HG02870 (cell line): ENCODE data around the gene PJVK.
"Not testable (repeated sequence)": the region's sequence is repeated elsewhere in the genome, so short reads cannot be mapped to it uniquely, and the experiment has no call there.

Experiments
- ATAC-seq: cut with Tn5 transposase; IDR thresholded peaks from one replicate; pipeline ENCODE4 v1.9.1; 2021; ENCODE audit warnings: mild to moderate bottlenecking, moderate library complexity; ENCODE audit not compliant: unreplicated experiment

PJVK gene

DNA sequence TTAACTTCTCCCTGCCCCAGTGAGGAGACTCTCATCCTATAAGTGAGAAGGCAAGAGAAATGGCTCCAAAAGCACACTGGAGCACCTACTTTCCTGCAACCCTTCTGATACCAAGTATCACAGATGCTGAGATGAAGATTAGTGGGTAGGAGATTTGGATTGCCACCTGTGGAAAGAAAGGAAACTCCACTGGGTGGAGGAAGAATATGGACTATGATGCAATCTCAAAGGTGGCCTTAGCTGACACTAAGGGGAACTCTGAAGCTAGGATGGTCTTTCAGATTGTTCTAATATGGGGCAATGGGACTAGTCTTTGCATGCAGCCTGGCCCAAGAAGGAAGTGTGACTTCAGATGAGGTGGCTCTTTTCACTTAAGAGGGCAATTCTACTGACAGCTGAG lies 21.8 kb upstream of the PJVK start:
- ATAC-seq: no peak

DNA sequence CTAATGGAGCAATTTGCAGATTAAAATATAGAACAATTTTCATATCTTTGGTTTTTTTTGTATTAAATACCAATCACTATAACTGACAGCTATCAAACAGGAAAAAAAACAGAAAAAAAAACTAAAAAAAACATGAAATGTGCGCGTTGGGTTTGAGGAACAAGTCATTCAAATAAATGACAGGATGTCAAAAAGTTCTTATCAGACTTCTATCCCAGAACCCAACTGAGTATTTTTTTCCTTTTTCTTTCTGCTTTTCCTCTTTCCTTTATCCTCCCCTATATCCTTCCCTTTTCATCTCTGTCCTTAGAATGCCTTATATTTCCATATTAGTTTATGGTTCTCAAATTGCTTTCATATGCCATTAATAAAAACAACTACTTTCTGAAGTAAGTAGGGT lies 14.5 kb upstream of the PJVK start:
- ATAC-seq: no peak

DNA sequence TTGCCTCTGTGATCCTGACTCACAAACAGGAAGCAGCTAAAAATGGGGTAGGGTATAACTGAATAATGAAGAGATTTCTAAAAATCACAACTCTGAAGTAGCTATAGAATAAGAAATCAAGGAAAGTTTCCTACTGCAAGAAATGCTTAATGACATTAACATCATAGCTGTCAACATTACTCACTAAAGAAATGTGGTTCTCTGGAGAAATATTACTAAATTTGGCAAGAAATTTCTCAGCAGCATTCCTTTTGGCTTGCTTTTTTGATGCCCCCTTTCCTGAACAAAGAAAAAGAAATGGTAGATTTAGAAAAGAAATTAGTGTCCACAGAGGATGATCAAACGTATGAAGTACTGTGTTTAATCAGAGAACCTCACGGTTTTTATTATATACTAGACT lies 9.8 kb upstream of the PJVK start:
- ATAC-seq: no peak

DNA sequence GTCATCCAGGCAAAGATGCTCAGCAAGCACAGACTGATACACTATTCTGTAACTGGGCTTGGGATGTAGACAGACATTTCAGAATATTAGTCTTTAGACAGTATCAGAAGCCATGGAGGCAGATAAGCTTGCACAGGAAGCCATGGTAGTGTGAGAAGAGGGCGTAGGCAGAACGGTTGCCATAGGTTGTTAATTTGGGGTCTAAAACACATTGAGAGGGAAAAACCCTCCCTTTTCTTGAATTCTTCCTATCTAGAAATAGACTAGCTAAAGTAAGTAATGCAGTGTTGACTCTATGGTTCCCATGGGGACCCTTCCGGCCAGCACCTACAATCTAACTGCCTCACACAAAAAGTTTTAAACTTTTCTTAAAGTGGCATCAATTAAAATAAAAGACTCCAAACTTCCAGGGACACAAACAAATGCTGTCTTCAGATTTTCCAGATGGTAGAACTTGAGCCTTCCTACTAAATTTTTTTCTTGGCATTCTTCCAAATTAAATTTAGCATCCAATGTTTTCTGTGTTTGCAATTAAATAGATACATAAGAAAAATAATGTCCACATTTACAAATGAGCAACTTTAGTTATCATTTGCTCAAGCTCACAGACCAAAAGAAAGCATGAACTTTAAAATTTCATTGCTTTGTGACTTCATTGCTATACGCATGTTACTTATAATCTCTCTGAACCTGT lies 2.1 kb upstream of the PJVK start:
- ATAC-seq: no peak

DNA sequence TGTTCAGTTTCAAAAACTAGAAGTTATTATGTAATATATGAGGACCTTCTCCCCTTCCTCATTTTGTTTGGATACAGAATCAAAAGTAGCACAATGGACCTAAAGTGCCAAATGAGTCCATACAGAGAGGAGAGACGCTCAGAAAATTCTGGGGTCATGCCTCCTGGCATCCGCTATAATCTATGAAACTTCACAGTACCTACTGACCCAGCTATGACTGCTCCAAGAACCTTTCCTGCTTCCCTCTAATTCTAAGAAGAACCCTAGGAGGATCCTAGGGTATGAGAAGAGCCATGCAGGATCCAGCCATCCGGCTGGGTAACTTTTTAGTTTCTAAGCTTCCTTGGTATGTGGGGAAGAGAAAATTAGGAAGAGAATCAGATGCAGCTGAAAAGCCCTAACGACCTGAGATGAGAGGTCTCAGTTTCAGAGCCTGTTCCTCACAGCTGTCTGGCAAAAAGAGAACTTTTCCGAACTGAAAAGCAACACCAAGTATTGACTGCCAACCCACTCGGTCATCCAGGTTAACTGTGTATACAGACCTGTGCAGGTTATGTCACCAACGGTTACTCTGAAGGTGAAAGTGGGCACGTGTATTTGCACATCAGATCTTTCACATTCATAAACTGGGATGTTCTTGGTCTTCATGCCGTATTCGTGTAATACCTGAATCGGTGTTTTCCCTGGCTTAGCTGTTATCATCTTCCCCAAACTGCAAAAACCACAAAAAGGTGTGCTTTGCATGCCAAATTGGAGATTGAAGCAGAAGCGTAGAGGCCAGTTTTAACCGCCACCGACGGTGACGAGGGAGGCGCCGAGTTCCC lies 1.3 kb upstream of the PJVK start:
- no peak for ATAC-seq

DNA sequence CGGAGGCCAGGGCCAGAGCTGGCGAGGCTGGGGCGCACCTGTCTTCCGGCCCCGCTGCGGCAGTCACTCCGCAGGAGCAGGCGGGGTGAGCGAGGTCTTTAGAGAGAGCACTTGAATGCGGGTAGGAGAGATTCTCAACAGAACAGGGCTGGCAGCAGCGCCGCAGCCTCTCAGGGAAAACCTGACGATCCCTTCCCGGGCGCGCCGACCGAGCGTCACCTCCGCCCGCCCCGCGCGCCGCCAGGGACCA lies 729 bp upstream of the PJVK start:
- peak; percentile 43 for ATAC-seq

DNA sequence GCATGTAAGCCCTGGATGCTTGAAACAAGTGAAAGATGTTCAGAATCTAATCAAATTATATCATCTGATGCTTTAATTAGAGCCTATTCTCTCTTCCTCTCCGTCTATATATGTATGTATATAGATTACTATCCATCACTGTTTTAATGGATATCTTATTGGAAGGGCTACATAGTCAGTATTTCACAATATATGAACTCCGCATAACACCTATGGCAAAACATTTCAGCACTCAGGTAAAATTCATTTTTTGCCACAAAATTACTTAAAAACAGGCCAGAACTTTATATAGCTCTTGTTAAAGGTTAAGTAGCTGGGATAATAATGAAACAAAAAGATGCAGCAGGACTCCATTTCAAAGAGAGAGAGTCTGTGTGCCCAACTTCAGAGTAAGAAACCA lies 1.2 kb downstream of the PJVK start:
- no peak for ATAC-seq

DNA sequence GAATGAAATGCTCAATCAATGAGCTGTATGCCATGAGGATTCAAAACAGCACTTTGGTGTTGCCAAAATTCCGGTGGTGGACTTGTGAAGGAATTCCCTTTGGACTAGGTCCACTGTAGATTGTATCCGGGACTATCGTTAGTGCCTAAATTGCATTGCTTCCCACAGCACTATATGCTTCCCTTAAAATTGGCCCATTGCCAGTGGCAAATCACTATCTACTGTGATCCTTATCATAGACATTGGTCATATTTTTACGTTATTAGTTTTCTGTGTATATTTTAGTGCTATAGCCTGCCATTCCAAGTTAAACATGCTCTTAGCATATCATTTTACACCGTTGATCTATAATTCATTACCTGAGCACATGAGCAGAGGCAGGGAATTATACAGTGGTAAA lies 1.7 kb downstream of the PJVK start:
- no peak for ATAC-seq

DNA sequence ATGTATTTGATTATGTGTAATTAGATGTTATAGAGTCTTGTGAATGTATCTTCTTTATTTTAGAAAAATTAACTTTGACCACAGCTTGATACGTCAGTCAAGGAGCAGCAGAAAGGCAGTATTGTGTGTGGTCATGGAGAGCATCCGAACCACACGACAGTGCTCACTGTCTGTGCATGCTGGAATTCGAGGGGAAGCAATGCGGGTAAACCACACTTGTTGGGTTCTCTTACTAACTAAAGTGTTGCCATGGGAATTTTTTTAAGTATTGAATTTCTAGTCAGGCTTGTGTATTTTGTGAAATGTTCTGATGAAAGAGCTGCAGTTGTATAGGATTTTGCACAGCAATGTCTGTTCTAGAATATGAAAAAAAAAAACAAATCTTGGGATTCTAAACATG lies 4.8 kb downstream of the PJVK start:
- ATAC-seq: no peak

DNA sequence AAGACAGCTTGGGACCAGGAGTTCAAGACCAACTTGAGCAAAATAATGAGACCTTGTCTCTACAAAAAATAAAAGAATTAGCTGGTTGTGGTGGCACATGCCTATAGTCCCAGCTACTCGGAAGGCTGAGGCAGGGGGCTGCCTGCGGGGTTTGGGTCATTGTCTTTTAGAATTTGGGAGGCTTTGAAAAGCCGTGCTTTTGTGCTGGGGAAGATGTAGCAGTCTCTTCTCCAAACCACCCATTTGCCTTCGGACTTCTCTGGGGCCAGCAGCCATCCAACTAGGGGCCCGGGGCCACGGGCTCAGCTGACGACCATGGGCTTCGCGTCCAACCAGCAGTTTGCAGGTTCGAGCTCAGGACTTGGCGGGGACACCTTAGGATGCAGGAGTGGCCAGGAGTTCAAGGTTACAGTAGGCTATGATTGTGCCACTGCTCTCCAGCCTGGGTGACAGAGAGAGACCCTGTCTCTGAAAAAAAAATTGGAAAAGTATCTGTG lies 6.3 kb downstream of the PJVK start:
- no peak for ATAC-seq

DNA sequence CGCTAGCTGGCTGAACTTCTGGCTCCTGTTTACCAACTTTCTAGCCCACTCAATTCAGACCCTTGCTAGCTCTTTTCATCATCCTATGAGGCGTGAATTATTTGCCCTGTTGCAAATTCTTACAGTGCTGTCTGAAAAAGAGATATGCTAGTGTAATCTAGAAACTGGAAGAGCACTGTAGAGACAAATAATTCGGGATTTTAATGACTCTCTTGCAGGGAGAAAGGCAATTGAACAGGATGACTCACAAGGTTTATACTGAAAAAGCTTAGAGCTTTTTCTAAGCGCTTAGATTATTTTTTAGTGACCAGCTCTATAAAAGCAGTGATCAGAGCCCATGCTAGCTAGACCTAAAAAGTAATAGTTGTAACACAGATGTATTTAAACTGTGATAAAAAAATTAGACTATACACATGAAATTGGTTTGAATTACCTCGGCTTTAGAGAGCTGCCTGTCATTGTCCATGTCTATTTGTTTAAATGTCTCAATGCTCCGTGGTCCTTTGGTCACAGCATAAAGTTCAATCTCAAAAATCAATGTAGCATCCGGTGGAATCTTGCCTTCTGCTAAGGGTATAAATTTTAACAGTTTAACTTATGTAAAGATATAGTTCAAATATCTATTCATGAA lies 18.2 kb downstream of the PJVK start:
- no peak for ATAC-seq

DNA sequence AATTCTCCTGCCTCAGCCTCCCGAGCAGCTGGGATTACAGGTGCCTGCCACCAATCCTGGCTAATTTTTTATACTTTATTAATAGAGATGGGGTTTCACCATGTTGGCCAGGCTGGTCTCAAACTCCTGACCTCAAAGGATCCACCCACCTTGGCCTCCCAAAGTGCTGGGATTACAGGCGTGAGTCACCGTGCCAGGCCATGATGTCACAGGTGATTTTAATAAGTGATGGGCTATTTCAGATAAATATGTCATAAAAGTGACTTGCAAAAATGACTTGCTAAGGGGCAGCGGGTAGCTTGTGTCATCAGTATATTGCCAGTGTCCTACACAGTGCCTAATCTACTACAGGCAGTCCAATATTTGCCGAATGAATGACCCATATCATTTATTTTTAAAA lies 20.1 kb downstream of the PJVK start:
- ATAC-seq: not testable (repeated sequence)

DNA sequence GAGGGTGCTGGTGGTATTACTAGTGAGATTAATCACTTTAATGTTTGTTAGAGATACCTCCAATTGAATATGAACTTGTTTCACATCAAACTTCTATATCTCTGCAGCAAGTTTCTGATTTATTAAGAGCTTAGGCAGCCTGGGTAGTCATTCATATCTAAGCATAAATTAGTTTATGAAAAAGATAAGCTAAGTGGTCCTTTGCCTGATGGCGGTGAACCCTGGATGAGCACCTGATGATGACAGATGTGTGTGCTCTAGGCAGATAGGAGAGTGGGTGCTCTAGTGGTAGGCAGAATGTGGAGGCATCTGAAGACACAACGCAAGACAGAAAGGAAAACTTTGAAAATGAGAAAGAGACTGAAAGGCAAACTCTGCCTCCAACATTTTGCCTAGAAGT lies 22.2 kb downstream of the PJVK start:
- ATAC-seq: no peak

DNA sequence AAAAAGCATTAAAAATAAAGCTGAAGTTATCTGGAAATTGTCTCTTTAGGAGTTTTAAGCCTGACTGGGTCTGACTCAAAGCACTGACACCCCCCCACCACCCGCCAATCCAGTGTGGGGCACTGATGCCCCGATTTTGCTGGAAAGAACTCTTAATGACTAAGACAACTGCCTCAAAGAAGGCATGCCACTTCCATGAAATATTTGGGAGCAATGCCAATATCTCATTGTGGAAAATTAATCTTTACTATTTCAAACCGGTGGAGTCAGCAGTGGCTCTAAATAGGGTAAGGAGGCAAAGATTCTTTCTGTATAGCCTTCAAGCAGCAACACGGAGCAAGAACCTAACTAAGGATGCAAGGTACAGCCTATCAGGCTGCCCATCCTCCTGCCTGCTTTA lies 22.8 kb downstream of the PJVK start:
- no peak for ATAC-seq

DNA sequence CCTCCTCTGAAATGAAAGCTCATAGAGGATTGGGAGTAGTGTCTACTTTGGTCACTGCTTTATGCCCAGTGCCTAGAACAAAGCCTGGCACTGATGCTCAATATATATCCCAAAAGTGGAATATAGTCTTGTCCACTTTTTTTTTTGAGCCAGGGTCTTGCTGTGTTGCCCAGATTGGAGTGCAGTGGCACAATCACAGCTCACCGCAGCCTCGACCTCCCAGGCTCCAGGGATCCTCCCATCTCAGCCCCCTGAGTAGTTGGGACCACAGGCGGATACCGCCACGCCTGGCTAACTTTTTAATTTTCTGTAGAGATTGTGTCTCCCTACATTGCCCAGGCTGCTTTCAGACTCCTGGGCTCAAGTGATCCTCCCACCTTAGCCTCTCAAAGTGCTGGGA lies 23.4 kb downstream of the PJVK start:
- no peak for ATAC-seq

DNA sequence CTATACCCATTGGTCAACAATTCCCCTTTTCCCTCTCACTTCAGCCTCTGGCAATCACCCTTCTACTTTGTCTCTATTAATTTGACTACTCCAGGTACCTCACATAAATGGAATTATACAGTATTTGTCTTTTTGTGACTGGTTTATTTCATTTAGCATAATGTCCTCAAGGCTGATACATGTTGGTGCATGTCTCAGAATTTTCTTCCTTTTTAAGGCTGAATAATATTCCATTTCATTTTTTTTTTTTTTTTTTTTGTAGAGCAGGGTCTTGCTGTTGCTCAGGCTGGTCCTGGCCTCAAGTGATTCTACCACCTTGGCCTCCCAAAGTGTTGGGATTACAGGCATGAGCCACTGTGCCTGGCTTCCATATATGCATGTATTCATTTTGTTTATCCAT lies 25.3 kb downstream of the PJVK start:
- ATAC-seq: no peak

DNA sequence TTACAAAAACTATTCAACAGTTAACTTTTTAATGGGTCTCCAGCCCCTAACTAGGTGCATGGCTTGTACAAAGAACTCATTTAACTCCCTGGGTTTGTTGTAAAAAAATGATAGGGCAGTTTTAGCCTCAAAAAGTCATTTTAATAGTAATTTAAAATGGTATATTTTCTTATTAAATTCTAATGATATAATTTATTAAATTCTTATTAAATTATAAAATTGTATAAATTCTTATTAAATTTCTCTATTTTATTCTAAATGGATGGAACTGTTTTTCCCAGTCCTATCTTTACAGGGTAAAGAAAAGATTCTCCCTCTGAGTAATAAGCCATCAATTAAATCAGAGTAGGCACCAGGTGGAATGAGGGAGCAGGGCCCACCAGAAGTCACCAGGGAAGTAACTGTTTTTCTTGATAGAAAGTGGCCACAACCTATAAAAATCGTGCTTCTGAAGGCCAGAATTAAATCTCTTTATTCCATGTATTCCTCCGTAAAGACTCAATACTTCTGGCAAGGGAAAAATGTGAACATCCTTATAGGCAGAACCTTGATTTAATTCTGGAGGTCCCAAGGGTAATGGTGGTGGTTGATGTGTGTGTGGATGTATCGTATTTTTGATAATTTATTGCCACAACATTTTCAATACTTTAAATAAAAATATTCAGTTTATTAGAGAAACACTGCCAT lies 26.4 kb downstream of the PJVK start:
- no peak for ATAC-seq

DNA sequence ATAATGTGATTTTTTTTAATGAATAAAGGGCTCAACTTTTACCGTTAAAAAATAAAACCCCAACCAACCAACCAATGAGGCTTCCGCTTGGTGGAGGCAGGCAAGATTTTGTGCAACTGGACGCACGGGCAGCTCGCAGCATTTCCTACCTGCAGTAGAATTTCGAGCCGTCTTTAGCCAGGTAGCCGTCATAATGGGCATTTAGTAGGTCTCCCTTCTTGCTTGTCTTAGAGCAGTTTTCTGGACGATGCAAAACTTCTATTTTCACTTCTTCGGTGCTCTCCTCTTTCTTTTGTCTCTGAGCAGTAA lies 26.9 kb downstream of the PJVK start:
- peak; percentile 7 for ATAC-seq

DNA sequence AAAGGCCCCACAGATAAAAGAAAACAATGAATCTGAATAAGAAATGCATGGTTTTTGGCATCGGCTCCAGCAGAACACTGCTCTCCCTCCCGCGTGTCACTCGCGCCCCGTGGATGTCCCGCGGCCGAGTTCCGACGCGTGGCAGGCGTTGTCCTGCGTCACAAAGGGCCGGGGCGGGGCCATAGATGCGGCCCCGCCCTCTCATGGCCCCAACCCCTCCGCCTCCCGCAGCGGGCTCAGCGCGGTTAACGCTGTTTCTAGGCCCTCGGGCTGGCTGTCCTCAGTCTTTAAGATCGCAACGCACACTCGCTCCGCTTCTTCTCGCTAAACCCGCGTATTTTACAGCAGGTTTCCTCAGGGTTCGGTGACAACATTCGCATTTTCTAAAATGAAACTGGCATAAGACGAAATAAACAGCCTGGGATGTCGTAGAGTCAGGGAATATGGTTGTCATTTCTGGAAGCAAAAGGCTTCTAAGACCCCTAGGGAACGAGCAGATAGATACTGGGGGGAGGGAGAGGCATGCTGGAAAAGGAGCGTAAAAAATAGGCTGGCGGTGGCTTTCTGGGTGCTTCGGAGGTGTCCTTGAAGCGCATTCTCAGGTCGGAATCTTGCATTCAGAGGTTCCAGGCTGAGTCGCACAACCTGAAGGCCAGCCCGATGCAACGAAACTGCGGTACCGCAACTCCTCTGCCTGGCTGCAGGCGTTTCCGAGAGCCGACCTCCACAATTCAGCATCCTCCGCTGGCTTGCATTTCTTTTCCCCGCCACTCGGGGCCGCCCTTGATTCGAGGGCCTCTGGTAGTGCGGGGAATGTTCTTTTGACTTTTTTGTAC lies 27.5 kb downstream of the PJVK start, which contains the start of gene FKBP7:
TSS of gene FKBP7 (minus strand) at position 162 of the 836 bp plus-strand sequence. CDS start at position 61, 101 bp downstream.
- peak; percentile 39 for ATAC-seq

DNA sequence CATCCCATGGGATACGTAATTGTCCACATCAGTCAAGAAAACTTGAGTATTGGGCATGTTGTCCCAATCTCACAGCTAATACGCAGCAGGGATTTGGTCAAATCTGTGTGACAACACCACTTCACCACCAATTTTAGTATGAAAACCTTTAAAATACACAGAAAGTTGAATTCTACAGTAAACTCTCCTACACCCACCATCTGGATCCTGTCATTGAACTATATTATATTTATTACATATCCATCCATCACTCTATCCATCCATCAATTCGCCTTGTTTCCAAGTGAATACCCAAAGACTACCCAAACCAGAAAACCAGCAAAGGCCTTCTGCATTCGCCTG lies 28.1 kb downstream of the PJVK start:
- no peak for ATAC-seq

DNA sequence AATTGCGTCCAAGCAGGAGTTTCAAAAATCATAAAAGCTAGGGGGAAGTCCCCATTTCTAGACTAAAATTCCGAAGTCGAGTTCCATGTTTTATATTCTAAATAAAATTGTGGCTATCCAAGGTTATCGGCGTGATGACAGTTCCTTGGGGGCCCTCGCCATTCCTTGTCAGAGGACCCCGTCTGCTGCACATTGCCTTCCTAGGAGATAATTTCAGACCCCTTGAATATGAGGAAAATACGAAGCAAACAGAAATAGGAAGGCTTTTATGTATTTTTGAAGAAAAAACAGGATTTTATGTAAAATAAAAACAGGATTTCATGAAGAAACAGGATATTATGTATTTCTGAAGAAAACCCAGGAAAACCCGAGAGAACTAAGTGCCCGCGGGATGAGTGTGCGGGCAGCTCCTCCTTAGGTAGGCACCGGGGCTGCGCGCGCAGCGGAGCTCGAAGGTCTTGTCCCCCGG lies 28.6 kb downstream of the PJVK start:
- no peak for ATAC-seq
